ENCODE results near the gene DOCK2.

- TF ChIP-seq CTCF (IDR thresholded peaks at IDR 0.05) (no peak), POLR2A (IDR thresholded peaks at IDR 0.05) (no peak)
Observed at GRCh38 chr5:170104710-170105109, 467.6 kb downstream of the DOCK2 start.

Data from uterus (tissue), 2 donors.